Measurements from ENCODE around the gene CECR2. TPM values are rescaled to one million over a fixed set of nuclear protein-coding genes. Genes with fewer than 3 reads are reported as not detected.

CECR2 gene
- total and polyA plus RNA-seq, 2 of the 8 experiments (the other 6 are each of a cell fraction or from before 2014, with no cell fraction given) = 18.3 to 123 TPM

DNA sequence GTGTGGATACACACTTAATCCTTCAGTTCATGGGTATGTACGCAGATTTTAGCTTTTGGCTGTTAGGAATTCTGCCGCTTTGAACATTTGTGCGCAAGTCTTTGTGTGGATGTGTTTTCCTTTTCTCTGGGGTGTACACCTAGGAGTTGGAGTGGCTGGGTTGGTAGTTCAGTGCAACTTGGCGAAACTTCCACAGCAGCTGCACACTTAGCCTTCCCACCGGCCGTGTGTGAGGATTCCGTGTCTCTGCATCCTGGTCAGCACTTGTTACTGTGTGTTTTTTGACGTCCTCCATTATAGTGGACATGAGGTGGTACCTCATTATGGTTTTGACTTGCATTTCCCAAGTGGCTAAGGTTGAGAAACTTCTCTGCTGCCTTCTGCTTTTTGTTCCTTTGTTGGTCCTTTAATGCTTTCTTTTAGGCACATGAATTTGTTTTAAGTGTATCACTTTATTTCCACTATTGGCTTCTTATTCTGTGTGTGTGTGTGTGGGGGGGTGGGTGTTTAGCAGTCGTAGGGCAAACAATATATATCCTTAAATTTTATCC lies 121.9 kb downstream of the CECR2 start (continued):
- TF ChIP-seq, protein P1, sequence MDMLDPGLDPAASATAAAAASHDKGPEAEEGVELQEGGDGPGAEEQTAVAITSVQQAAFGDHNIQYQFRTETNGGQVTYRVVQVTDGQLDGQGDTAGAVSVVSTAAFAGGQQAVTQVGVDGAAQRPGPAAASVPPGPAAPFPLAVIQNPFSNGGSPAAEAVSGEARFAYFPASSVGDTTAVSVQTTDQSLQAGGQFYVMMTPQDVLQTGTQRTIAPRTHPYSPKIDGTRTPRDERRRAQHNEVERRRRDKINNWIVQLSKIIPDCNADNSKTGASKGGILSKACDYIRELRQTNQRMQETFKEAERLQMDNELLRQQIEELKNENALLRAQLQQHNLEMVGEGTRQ (IDR thresholded peaks at IDR 0.05; ENCODE audit: low read length) = no peak
- TF ChIP-seq KDM5A (IDR thresholded peaks at IDR 0.05; ENCODE audit: low read length) = no peak
